GM21381 (cell line): ENCODE results near the gene ATG12.
"Not testable (repeated sequence)": the region's sequence is repeated elsewhere in the genome, so short reads cannot be mapped to it uniquely, and the experiment has no call there.

Experiments used
- ATAC-seq: cut with Tn5 transposase; IDR thresholded peaks from one replicate; pipeline ENCODE4 v1.9.1; 2021; ENCODE audit warnings: mild to moderate bottlenecking, moderate library complexity; ENCODE audit not compliant: unreplicated experiment

The ATG12 gene

DNA sequence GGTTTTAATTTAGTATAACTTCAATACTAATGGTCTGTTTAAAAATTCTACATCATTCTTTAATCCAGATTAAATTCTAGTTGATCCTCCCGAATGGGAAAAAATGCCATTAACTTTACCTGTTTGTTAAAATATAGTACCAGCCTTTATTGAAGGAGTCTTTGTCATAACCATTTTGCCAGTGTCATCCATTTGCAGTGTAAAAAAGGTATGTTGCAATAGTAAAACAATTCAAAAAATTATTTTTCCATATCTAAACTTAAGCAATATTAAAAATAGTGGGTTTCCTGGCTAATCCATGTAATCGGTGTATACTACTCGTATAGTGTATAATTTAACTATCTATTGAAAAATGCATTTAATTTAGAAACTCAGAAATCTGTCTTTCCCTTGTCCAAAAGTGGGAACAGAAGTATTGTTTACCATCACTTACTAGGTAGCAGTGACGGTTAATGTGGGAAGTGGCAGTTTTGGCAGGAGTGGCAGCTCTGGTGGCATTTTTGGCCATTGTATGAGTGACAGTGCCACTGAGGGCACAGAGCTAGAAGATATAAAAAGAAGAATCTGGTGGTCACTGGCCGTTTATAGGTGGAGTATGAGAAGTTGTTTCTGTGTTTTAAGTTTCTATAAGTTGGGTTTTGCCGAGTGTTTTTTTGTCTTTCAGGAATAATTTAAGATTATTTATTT is 2.2 kb upstream of the ATG12 start:
- ATAC-seq = no peak

DNA sequence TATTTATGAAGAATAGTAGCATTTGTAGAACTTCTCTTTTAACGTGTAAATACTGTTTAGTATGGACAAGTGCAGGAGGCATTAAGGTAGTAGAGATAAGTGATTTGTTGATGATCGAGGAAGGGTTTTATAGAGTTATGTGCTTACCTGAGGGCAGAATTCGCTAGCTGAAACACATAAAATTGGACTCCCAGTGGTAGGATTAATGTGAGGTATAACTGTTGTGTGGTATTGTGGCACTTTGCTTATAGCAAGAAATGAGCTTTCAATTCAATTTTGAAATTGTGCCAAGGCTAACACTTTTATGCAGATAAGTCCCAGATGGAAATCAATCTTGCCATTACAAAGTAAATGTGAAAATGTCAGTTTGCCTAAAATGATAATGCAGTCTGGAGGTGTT is 1.6 kb upstream of the ATG12 start:
- no peak for ATAC-seq

DNA sequence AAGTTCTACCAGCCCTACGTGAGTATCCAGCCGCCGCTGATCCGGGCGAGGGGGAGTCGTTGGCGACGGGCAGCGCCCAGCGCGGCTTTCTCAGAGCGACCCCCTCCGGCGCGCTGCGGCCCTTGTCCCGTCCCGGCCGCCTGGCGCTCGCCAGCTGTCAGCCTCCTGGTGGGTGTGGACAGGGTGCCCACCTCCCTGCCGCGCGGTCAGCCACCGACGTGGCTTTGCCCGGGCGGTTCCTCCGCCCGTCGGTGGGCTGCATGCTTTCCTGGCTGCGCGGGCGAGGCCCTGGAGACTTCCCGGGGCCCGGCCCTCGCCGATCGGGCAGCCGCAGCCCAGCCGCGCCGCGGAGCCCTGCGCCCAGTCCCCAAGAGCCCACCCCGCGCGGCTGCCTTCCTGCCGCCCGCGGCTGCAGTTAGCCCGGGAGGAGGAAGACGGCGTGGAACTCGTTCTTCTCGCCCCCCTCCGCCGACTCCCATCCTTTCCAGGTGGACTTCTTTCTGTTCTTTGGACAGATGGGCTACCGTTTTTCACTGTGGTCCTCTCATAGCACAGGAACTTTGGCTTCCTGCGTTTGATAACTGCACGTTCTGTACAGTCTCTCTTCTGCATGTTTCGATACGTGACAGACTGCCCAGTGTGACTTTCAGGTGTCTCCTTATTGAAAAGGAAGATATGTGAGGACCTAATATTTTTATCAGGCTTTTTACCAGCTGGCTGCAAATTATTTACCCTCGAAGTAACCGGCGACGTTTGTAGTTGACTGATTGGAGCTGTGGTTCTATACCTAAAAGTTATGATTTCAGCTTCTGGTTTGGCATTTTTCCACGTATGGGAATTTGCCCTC is 947 bp upstream of the ATG12 start:
- ATAC-seq = peak; percentile 32

DNA sequence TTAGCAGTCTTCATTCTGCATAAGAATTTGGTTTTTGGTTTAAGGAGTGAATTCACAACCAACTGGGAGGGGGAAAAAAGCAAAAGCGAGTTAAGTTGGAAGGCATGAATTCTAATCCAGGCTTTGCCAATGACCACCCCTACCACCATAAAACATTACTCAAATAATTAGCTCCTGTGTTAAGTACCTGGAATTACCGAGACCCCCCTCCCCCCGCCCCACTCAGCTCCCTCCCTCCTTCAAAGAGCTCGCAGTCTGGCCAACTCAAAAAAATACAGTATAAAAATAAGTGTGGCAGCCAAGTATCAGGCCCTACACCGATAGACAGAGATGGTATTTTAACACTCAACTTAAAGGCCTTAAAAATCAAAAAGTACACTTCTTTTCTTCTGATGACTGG is 492 bp downstream of the ATG12 start:
- no peak for ATAC-seq

DNA sequence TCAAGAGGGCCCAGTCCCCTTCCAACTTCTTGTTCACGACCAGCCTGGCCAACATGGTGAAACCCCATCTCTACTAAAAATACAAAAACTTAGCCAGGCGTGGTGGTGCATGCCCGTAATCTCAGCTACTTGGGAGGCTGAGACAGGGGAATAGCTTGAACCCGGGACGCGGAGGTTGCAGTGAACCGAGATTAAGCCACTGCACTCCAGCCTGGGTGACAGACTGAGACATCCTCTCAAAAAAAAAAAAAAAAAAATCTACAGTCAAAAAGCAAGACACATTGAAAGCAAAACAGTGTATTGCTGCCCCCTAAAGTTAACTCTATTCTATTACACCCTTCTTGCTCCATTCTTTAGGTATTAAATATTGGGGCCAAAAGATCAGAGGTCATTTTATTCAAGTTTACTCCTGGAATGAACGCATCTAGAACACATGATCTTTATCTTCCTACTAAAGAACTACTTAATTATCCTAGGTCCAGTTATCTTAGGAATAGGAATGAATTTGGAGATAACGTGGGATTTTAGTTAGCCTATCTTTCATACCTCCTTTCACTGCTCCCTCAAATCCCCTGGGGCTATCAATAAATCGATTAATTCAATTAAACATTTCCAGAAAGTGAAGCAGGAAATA is 2.4 kb downstream of the ATG12 start:
- ATAC-seq = peak; percentile 11

DNA sequence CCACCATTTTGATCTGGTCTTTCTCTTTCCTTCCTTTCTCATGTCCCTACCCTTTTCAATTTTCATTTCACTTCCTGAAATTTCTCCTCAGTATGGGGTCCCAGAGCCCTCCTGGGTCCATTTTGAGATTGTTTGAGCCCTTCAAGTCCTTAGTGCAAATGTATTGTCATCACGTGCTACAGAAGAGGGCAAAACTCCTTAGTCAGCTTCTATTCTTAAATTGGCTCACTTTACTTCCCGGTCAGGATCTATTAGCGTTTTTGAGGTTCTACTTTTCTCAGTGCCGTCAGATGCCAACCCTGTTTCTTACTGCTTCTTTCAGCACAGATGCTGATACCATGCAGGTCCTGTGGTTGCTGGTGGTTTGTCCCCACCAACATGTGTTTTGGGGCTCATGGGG is 5.9 kb downstream of the ATG12 start:
- no peak for ATAC-seq

DNA sequence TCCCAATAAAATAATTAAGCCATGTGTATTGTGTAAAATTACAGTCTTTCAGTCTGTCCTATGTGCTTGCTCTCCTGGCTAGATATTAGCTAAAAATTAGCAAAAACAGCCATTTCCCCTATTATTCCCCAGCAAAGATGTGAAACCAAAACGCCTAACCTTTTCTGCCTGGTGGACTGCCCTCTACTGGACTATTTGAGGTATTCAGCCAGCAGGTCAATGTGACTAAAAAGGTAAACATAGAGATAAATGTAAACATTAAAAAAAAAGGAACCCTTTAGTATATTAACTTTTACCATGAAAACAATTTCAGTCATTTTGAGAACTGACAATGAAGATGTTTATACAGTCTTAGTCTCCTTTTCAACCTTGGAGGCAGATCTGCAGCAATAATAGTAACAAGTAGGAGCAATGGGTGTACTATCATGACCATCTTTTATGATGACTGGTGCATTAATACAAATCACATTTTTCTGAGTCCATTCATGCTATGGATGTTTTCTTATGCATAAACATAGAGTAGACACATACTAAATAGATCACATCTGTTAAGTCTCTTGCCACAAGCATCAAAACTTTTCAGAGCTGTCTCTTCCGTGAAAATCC is 10.1 kb downstream of the ATG12 start:
- ATAC-seq = peak; percentile 78

DNA sequence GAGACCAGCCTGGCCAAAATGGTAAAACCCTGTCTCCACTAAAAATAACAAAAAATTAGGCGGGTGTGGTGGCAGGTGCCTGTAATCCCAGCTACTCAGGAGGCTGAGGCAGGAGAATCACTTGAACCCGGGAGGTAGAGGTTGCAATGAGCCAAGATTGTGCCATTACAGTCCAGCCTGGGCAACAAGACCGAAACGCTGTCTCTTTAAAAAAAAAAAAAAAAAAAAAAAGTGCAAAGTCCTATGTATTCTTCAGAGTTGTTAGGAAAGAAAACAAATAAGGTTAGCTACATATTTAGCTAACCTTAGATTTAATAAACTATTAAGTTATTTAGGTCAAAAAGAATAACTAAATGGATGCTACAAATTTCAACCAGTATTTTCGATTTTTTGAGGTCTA is 11.5 kb downstream of the ATG12 start:
- ATAC-seq = no peak

DNA sequence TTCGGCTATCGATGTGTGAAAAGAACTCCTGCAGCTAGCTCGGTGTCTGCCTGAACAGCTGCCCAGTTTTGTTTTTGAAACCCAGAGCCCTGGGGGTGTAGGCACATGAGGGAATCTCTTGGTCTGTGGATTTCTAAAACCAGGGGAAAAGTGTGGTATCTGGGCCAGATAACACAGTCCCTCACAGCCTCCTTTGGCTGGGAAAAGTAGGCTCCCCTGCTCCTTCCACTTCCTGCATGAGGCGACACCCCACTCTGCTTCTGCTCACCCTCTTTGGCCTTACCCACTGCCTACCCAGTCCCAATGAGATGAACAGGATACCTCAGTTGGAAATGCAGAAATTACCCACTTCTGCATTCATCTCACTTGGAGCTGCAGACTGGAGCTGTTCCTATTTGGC is 15.4 kb downstream of the ATG12 start:
- no peak for ATAC-seq

DNA sequence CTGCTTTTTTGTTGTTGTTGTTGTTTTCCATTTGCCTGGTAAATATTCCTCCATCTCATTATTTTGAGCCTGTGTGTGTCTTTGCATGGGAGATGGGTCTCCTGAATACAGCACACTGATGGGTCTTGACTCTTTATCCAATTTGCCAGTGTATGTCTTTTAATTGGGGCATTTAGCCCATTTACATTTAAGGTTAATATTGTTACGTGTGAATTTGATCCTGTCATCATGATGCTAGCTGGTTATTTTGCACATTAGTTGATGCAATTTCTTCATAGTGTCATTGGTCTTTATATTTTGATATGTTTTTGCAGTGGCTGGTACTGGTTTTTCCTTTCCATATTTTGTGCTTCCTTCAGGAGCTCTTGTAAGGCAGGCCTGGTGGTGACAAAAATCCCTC is 16.4 kb downstream of the ATG12 start:
- ATAC-seq = not testable (repeated sequence)

DNA sequence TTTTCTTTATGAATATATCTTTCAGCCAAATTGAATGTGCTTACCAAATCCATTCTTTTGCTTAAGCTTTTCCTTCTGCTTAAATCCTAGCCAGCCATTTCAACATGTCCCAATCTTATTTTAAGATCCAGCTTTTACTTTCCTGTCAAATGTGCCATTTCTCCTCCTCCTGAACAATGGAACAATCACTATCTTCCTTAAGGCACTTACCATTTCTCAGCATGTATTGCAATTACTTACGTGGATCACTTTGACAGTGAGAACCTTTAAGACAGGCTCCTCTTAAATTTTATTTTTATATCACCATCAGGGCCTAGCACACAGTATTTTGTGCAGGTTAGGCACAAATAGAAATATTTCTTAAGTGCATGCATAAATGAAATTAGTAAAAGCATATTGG is 20.5 kb downstream of the ATG12 start:
- no peak for ATAC-seq

DNA sequence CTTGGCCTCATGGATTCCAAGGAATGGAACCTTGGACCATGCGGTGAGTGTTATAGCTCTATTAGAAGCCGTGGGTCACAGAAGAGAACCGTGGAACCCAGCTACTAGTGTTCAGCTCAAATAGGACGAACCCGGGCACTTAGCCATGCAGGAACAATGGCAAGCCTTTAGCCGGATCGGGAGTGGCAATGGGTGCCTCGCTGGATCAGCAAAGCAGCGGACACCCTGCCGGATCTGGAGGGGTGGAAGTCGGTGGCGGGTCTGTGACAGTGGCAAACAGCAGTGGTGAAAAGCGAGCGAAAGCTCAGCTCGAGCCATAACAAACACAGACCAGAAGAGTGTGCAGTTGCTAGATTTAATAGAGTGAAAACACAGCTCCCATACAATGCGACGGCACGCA is 22.5 kb downstream of the ATG12 start:
- no peak for ATAC-seq

DNA sequence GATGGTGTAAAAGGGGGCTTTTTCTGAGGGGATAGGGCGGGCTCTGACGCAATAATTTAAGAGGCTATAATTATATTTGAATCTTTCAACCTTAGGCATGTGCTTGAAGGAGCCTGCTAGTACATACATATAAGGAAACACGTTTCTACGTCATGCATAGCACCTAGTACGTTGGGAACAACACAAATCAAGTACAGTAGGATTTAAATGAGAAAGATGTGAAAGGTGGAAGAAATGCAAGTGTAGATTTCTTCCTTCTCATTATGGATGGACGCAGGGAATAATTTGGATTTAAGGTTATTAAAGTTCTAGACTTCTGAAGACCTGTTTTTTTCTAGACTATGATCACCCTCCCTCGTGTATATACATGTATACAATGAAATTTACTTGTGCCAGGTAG is 24.0 kb downstream of the ATG12 start:
- ATAC-seq = no peak

DNA sequence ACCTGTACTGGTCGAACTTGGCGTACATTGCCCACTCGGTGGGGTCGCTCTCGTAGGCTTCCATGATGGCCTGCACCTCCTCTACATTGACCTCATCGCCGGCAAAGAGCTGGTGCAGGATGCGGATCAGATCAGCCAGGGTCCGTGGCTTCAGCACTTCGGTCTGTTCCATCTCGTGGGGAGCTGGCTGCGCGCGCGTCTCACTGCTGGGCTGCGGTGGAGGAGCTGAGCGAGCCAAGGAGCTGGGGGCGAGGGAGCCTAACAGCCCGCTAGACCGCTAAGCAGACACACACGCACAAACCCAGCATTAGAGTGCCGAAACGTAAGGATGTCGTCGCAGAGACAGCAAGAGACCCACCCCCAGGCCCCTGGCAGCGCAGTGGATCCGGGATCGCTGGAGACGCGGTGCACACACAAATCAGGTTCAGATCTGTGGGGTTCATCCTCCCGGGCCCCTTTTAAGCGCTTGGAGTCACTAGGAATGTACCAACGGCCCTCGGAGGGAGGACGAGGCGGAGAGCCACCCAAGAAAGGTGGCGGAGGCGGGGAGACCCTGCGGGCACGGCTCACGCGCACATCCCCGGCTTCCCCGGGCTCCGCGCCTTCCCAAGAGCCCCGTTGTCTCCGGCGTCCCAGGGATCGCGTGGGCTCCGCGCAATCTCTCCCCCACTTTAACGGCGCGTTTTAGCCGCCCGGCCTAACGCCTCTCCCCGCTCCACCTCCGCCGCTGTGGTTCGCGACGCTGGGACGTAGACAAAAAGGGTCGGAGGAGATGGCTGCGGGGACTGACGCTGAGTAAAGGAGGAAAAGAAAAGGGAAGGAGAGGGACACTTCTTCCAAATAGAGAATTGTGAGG is 24.9 kb downstream of the ATG12 start, which contains the start of gene CDO1:
CDO1 (minus strand) TSS at position 434 of the 856 bp plus-strand sequence; CDS start at position 172, 262 bp downstream.
- no peak for ATAC-seq

DNA sequence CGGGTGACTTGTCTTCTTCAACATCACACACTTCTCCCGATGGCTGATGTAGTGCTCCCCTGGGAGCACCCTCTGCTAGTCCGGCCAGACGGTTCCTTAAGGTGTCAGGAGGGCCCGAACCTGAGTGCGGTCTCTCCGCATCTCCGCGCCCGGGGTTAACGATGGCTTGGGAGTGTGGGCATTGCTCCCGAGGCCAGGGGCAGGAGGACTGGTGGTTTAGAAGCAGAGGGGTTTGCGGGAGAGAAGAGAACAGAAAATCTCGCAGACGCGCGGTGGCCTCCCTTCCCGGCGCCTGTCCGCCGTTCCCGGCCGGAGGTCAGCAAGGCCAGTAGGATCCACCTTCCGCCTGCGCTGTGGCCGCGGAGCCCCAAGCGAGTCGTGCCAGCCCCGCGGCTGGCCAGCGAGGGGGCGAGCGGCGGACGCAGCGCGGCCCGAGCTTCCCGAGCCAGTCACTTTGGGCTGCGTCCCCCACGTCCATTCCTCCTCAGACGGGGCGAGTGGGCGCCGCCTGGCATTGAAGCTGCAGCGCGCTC is 25.6 kb downstream of the ATG12 start:
- no peak for ATAC-seq

DNA sequence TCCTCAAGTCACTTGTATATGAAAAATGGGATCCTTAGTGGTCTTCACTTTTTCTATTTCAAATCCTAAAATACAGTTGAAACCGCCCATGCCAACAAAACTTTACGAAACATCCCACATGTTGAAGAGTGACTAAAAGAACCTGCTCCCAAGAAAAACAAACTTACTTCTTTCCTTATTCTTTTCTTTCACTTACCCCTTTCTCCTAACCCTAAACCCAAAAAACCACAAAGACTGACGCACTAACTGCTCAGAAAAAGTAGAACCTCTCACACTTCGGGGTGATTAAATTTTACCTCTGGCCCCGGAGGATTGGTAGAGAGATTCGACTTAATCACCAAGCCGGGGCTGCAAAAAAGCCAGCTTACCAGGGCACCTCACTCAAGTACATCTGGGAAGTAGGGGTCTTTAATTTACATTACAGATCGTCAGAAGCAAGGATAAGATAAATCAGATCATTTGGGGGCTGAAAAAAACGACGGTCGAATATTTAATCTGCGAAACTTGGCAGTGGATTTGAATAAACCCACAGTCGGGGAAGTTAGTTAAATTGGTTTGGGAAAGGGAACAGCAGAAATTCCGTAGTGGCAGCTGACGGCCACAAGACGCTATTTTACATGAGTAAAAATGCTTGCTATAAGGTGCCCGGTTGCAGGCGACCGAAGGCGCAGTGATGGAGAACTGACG is 26.2 kb downstream of the ATG12 start:
- no peak for ATAC-seq

DNA sequence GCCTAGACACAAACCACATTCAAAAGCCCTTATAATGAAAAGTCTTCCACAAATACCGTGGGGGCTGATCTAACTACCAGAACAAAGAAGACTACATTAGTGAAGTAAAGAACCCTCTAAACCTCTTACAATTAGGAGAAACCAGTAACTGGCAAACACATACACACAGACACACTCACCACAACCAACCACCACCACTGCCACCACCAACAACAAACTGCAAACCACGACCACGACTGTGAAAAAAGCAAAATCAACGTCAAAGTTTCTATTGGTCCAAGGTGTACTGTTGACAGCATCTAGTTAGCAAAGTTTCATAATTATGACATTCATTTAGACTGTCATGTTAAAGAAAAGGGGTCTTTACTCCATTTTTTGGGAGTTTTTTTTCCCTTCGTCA is 27.6 kb downstream of the ATG12 start:
- ATAC-seq = no peak

DNA sequence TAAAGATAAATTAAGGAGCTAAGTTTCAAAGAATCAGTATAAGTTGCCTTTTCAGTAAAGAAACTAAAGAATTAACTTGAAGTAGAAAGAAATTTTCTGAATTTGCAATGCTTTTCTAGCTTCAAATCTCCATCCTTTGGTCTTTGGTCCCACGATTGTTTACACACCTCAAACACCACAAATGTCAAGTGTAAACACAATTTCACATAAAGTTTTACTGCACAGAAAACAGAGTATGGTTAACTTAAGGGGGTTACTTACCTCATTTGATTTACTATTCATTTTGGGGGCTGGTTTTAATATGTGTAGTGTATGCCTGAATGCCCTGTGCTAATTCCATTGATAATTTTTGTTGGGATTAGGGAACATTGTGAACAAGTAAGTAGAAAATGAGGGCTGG is 29.0 kb downstream of the ATG12 start:
- ATAC-seq = no peak

DNA sequence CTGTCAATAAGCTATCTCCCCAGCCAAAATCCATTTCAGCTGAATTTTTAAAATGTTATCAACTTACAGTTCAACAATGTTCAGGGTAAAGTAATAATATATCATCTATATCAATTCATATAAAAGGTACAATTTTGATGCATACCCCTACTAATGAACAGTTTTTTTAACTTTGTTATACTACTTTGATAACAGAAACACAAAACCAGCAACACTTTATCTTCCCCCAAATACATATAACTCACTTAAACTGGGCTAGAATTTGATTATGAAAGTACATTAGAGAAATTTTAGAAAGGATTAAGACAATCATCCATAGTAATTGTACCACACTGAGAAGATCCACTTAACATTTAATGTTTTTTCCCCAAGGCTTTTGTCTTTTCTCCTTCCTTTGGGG is 30.0 kb downstream of the ATG12 start:
- no peak for ATAC-seq

DNA sequence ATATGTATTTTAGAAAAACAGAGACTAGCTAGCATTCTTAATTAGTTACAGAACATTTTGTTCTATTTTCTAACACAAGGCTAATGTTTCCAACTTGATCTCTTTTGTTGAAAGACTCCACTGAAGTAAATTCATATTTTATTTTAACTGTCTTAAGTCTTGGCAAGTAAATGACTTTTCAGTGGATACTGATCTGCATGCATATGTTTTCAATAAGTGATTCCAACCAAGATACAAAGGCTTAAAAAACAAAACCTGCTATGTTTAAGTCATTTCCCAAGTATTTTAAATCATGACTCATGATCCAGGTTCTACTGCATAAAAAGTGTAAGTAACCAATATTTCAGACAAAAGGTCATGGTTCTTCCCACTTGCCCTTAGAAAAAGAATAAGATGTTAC is 30.6 kb downstream of the ATG12 start:
- ATAC-seq = no peak
